Measurements from ENCODE around the gene LRRC17.

DNA sequence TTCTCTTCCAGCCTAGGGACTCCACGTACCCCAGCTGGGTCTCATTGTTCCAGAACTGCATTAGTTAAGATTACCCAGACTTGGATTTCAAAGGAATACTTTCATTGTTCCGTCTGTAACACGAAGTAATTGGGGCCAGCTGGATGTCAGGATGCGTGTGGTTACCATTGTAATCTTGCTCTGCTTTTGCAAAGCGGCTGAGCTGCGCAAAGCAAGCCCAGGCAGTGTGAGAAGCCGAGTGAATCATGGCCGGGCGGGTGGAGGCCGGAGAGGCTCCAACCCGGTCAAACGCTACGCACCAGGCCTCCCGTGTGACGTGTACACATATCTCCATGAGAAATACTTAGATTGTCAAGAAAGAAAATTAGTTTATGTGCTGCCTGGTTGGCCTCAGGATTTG lies 21.0 kb downstream of the LRRC17 start:
- TF ChIP-seq CTCF (conservative IDR thresholded peaks at IDR 0.05; ENCODE audit: low read depth, low read length), result no peak
- peak; percentile 65 for TF ChIP-seq CEBPB (IDR thresholded peaks at IDR 0.05; ENCODE audit: low read depth, low read length)
- peak; percentile 45 for TF ChIP-seq RAD21 (IDR thresholded peaks at IDR 0.05; ENCODE audit: low read length)
- TF ChIP-seq POLR2A (IDR thresholded peaks at IDR 0.05; ENCODE audit: low read depth, low read length), result no peak
- peak; percentile 36; the same call in 1 of the 2 replicates for TF ChIP-seq BHLHE40 (IDR thresholded peaks at IDR 0.05; ENCODE audit: low read depth, low read length)
- peak; percentile 25 for TF ChIP-seq SMC3 (IDR thresholded peaks at IDR 0.05; ENCODE audit: low read depth, low read length)
- TF ChIP-seq CHD1 (IDR thresholded peaks at IDR 0.05; ENCODE audit: low read depth, low read length), result no peak
- peak; percentile 54 for TF ChIP-seq RCOR1 (IDR thresholded peaks at IDR 0.05; ENCODE audit: insufficient replicate concordance, low read length)
- no peak for TF ChIP-seq MAFK (IDR thresholded peaks at IDR 0.05; ENCODE audit: low read depth, low read length)
- peak; percentile 53; the same call in 1 of the 2 replicates for TF ChIP-seq MAZ (IDR thresholded peaks at IDR 0.05; ENCODE audit: borderline replicate concordance, low read depth, low read length)
- TF ChIP-seq RFX5 (IDR thresholded peaks at IDR 0.05; ENCODE audit: low read depth, low read length), result no peak
- TF ChIP-seq, protein P1, sequence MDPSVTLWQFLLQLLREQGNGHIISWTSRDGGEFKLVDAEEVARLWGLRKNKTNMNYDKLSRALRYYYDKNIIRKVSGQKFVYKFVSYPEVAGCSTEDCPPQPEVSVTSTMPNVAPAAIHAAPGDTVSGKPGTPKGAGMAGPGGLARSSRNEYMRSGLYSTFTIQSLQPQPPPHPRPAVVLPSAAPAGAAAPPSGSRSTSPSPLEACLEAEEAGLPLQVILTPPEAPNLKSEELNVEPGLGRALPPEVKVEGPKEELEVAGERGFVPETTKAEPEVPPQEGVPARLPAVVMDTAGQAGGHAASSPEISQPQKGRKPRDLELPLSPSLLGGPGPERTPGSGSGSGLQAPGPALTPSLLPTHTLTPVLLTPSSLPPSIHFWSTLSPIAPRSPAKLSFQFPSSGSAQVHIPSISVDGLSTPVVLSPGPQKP (IDR thresholded peaks at IDR 0.05; ENCODE audit: borderline replicate concordance, low read depth, low read length), result no peak
- no peak for TF ChIP-seq USF2 (IDR thresholded peaks at IDR 0.05; ENCODE audit: low read depth, low read length)
- peak; percentile 81 for TF ChIP-seq FOS (IDR thresholded peaks at IDR 0.05; ENCODE audit: low read depth, low read length)

Data from IMR-90 (cell line).